A549 (cell line): ENCODE measurements around the gene B3GLCT.

Source experiments
- BHLHE40 ChIP-seq: IDR thresholded peaks from 2 replicates; pipeline ENCODE4 v1.6.1; 2012; ENCODE audit warnings: low read depth, low read length, inconsistent platforms
- CEBPB ChIP-seq, 2 experiments: fragments of >200 bp in 1 of 2; sonication (Bioruptor Twin) in 1 of 2; formaldehyde crosslinking in 1 of 2; IDR thresholded peaks; 2 replicates each; pipeline ENCODE4 v1.6.1; 2012 to 2016
- CHD2 ChIP-seq: fragments of 150-350 bp; IDR thresholded peaks from 2 replicates; pipeline ENCODE4 v1.6.1; 2014; ENCODE audit warnings: low read length; ENCODE audit not compliant: partially characterized antibody
- EP300 ChIP-seq, 2 experiments: fragments of >200 bp; sonication (Bioruptor Twin); formaldehyde crosslinking; IDR thresholded peaks; 2 replicates in 1 of 2; 3 replicates in 1 of 2; pipeline ENCODE4 v1.6.1; 2016 to 2017
- HDAC2 ChIP-seq: fragments of 200-600 bp; sonication (generic); IDR thresholded peaks from 2 replicates; pipeline ENCODE4 v1.6.1; 2016
- MAX ChIP-seq: IDR thresholded peaks from 2 replicates; pipeline ENCODE4 v1.6.1; 2012
- POLR2A ChIP-seq: IDR thresholded peaks from 2 replicates; pipeline ENCODE4 v1.6.1; 2012; ENCODE audit warnings: mild to moderate bottlenecking, low read length
- SMC3 ChIP-seq: fragments of >200 bp; sonication (Bioruptor Twin); formaldehyde crosslinking; IDR thresholded peaks from 3 replicates; pipeline ENCODE4 v1.6.1; 2018; ENCODE audit warnings: inconsistent platforms
- TF ChIP-seq, protein P1 (sequence below): fragments of >200 bp; sonication (Bioruptor Twin); formaldehyde crosslinking; IDR thresholded peaks from 3 replicates; pipeline ENCODE4 v1.5.1; 2016

GRCh38 chr13:31352467-31352866 lies 152.7 kb downstream of the B3GLCT start:
- no peak for TF ChIP-seq BHLHE40
- no peak for TF ChIP-seq POLR2A
- no peak for TF ChIP-seq CEBPB (IDR thresholded peaks at IDR 0.05)
- TF ChIP-seq SMC3, result no peak
- TF ChIP-seq, protein P1, sequence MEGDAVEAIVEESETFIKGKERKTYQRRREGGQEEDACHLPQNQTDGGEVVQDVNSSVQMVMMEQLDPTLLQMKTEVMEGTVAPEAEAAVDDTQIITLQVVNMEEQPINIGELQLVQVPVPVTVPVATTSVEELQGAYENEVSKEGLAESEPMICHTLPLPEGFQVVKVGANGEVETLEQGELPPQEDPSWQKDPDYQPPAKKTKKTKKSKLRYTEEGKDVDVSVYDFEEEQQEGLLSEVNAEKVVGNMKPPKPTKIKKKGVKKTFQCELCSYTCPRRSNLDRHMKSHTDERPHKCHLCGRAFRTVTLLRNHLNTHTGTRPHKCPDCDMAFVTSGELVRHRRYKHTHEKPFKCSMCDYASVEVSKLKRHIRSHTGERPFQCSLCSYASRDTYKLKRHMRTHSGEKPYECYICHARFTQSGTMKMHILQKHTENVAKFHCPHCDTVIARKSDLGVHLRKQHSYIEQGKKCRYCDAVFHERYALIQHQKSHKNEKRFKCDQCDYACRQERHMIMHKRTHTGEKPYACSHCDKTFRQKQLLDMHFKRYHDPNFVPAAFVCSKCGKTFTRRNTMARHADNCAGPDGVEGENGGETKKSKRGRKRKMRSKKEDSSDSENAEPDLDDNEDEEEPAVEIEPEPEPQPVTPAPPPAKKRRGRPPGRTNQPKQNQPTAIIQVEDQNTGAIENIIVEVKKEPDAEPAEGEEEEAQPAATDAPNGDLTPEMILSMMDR, result no peak
- TF ChIP-seq HDAC2, result no peak
- TF ChIP-seq EP300 (IDR thresholded peaks at IDR 0.05), result no peak
- TF ChIP-seq MAX, result no peak
- TF ChIP-seq CHD2, result no peak
